ENCODE measurements around the gene EIF1. TPM values are rescaled to one million over a fixed set of nuclear protein-coding genes. Genes with fewer than 3 reads are reported as not detected.

The EIF1 gene
- total RNA-seq, 1 experiment from 2014 or later = 481 TPM

- TF ChIP-seq, protein P1, sequence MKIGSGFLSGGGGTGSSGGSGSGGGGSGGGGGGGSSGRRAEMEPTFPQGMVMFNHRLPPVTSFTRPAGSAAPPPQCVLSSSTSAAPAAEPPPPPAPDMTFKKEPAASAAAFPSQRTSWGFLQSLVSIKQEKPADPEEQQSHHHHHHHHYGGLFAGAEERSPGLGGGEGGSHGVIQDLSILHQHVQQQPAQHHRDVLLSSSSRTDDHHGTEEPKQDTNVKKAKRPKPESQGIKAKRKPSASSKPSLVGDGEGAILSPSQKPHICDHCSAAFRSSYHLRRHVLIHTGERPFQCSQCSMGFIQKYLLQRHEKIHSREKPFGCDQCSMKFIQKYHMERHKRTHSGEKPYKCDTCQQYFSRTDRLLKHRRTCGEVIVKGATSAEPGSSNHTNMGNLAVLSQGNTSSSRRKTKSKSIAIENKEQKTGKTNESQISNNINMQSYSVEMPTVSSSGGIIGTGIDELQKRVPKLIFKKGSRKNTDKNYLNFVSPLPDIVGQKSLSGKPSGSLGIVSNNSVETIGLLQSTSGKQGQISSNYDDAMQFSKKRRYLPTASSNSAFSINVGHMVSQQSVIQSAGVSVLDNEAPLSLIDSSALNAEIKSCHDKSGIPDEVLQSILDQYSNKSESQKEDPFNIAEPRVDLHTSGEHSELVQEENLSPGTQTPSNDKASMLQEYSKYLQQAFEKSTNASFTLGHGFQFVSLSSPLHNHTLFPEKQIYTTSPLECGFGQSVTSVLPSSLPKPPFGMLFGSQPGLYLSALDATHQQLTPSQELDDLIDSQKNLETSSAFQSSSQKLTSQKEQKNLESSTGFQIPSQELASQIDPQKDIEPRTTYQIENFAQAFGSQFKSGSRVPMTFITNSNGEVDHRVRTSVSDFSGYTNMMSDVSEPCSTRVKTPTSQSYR (CRISPR knock-in tag; IDR thresholded peaks at IDR 0.05) = no peak
- TF ChIP-seq FOXJ3 (CRISPR knock-in tag; IDR thresholded peaks at IDR 0.05; ENCODE audit: borderline replicate concordance) = no peak
Measured at GRCh38 chr17:41705271-41705991, 16.7 kb downstream of the EIF1 start (continued).

DNA sequence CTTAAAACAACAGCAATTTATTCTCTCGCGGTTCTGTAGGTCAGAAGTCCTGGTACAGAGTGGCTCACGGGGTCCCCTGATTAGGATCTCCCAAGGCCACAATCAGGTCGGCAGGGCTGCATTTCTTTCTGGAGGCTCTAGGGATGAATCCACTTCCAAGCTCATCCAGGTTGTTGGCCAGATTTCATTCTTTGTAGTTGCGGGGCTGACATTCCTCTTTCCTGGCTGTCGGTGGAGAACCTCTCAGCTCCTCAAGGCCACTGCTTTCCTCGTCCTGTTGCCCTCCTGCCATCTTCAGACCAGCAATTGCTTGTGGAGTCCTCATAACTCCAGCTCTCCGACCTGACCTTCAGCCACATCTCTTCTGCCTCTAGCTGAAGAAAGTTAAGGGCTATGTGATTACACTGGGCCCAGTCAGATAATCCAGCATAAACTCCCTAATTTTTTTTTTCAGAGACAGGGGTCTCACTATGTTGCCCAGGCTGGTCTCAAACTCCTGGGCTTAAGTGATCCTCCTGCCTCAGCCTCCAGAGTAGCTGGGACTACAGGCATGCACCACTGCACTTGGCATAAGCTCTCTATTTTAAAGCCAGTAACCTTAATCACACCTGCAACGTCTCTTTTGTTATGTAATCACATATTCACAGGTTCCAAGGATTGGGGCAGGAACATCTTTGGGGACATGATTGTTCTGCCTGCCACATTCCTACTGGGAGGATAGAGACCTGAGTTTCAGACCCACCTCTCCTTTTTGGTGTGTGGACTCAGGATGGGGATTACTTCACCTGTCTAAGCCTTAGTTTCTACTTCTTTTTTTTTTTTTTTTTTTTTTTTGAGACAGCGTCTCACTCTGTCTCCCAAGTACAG is 19.4 kb downstream of the EIF1 start:
- no peak for TF ChIP-seq ZNF138 (CRISPR knock-in tag; conservative IDR thresholded peaks at IDR 0.05)
- TF ChIP-seq, protein P1 (CRISPR knock-in tag; IDR thresholded peaks at IDR 0.05) = no peak
- peak; percentile 91 for TF ChIP-seq GTF2I (CRISPR knock-in tag; conservative IDR thresholded peaks at IDR 0.05)
- TF ChIP-seq CREM (CRISPR knock-in tag; IDR thresholded peaks at IDR 0.05) = no peak
- TF ChIP-seq ZNF121 (CRISPR knock-in tag; IDR thresholded peaks at IDR 0.05) = peak; percentile 75; the same call in 1 of the 2 replicates
- no peak for TF ChIP-seq NFYB (CRISPR knock-in tag; conservative IDR thresholded peaks at IDR 0.05; ENCODE audit: low read depth)
- TF ChIP-seq ATF3 (CRISPR knock-in tag; conservative IDR thresholded peaks at IDR 0.05) = no peak
- no peak for TF ChIP-seq SMAD4 (CRISPR knock-in tag; IDR thresholded peaks at IDR 0.05)
- TF ChIP-seq KAT7 (CRISPR knock-in tag; IDR thresholded peaks at IDR 0.05; ENCODE audit: borderline replicate concordance) = no peak
- Mint-ChIP-seq H3K27ac (no peak overlapping the region), H3K4me3 (no peak overlapping the region), H3K9me3 (peaks cover 7% of the 10 kb centered on the region), H3K4me1 (peaks cover 23% of the 10 kb centered on the region), H3K27me3 (ENCODE audit: low read depth) (peaks cover 98% of the 10 kb centered on the region), H3K36me3 (no peaks in the 10 kb centered on the region)
- ChIA-PET CTCF (interaction anchor here (0.6 to 7.2 kb wide), 5 partner anchors 12 to 92 kb away, joined by 4 to 75 read pairs (median 5); partner anchors contain the start of gene JUP), POLR2A (interaction anchor here (0.8 to 1.0 kb wide), 2 partner anchors 18 to 20 kb away, joined by 5 read pairs; no protein-coding TSS in a partner anchor)
- DNase-seq (ENCODE audit: low spot score) (no peak), ATAC-seq (peak; percentile 16; the same call in 1 of the 2 replicates)

DNA sequence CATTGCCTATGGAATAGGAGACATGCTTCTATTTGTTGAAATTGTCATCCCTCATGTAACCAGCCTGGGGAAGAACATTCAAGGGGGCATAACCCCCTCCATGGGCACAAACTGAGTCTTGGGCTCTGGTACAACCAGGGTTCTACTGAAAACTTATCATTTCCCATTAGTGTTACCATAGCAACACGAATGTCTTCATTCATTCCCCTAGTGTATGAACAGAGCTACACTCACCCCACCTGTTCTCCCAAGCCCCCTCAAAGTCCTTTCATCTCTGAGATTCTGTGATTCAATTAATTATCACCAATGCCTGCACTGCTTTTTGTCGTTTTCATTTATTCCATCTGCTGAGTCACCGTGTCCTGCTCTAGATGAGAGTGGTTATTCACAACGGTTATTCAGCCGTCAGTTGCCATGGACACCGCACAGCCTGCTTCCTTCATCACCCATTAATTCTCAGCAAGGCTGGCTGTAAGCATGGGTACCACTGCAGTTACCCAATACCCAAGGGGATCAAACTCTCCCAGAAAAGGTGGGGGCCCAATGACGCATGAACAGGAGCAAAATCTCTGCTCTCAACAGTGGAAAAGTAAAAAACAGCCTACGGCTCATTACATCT is 21.9 kb downstream of the EIF1 start:
- ChIA-PET POLR2A (no interaction called here), CTCF (interaction anchor here (0.6 to 7.2 kb wide), 3 partner anchors 15 to 1211 kb away, joined by 3 to 75 read pairs (median 5); no protein-coding TSS in a partner anchor)
- DNase-seq (ENCODE audit: low spot score) = no peak
- H3K36me3 Mint-ChIP-seq = no peaks in the 10 kb centered on the region
- H3K9me3 Mint-ChIP-seq = peaks cover 7% of the 10 kb centered on the region
- ATAC-seq = no peak
- H3K4me3 Mint-ChIP-seq = no peak overlapping the region
- H3K4me1 Mint-ChIP-seq = peaks cover 15% of the 10 kb centered on the region
- H3K27me3 Mint-ChIP-seq (ENCODE audit: low read depth) = peaks cover 100% of the 10 kb centered on the region
- H3K27ac Mint-ChIP-seq = no peak overlapping the region
- TF ChIP-seq, protein P2, sequence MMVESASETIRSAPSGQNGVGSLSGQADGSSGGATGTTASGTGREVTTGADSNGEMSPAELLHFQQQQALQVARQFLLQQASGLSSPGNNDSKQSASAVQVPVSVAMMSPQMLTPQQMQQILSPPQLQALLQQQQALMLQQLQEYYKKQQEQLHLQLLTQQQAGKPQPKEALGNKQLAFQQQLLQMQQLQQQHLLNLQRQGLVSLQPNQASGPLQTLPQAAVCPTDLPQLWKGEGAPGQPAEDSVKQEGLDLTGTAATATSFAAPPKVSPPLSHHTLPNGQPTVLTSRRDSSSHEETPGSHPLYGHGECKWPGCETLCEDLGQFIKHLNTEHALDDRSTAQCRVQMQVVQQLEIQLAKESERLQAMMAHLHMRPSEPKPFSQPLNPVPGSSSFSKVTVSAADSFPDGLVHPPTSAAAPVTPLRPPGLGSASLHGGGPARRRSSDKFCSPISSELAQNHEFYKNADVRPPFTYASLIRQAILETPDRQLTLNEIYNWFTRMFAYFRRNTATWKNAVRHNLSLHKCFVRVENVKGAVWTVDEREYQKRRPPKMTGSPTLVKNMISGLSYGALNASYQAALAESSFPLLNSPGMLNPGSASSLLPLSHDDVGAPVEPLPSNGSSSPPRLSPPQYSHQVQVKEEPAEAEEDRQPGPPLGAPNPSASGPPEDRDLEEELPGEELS (CRISPR knock-in tag; IDR thresholded peaks at IDR 0.05) = no peak
- TF ChIP-seq, protein P3, sequence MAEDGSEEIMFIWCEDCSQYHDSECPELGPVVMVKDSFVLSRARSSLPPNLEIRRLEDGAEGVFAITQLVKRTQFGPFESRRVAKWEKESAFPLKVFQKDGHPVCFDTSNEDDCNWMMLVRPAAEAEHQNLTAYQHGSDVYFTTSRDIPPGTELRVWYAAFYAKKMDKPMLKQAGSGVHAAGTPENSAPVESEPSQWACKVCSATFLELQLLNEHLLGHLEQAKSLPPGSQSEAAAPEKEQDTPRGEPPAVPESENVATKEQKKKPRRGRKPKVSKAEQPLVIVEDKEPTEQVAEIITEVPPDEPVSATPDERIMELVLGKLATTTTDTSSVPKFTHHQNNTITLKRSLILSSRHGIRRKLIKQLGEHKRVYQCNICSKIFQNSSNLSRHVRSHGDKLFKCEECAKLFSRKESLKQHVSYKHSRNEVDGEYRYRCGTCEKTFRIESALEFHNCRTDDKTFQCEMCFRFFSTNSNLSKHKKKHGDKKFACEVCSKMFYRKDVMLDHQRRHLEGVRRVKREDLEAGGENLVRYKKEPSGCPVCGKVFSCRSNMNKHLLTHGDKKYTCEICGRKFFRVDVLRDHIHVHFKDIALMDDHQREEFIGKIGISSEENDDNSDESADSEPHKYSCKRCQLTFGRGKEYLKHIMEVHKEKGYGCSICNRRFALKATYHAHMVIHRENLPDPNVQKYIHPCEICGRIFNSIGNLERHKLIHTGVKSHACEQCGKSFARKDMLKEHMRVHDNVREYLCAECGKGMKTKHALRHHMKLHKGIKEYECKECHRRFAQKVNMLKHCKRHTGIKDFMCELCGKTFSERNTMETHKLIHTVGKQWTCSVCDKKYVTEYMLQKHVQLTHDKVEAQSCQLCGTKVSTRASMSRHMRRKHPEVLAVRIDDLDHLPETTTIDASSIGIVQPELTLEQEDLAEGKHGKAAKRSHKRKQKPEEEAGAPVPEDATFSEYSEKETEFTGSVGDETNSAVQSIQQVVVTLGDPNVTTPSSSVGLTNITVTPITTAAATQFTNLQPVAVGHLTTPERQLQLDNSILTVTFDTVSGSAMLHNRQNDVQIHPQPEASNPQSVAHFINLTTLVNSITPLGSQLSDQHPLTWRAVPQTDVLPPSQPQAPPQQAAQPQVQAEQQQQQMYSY (CRISPR knock-in tag; IDR thresholded peaks at IDR 0.05) = no peak
- TF ChIP-seq ZNF232 (CRISPR knock-in tag; IDR thresholded peaks at IDR 0.05) (no peak), ZNF317 (CRISPR knock-in tag; IDR thresholded peaks at IDR 0.05; ENCODE audit: borderline replicate concordance, low read depth) (no peak), RORB (CRISPR knock-in tag; IDR thresholded peaks at IDR 0.05) (no peak)
- TF ChIP-seq, protein P4, sequence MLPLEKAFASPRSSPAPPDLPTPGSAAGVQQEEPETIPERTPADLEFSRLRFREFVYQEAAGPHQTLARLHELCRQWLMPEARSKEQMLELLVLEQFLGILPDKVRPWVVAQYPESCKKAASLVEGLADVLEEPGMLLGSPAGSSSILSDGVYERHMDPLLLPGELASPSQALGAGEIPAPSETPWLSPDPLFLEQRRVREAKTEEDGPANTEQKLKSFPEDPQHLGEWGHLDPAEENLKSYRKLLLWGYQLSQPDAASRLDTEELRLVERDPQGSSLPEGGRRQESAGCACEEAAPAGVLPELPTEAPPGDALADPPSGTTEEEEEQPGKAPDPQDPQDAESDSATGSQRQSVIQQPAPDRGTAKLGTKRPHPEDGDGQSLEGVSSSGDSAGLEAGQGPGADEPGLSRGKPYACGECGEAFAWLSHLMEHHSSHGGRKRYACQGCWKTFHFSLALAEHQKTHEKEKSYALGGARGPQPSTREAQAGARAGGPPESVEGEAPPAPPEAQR (CRISPR knock-in tag; IDR thresholded peaks at IDR 0.05) = no peak

Measured in WTC11 (cell line).